ENCODE data around the gene UNC5B. TPM values are rescaled to one million over a fixed set of nuclear protein-coding genes. Genes with fewer than 3 reads are reported as not detected.

UNC5B gene
- total RNA-seq, 2 donors from 2014 or later: not detected

GRCh38 chr10:71230656-71231025, 18.3 kb downstream of the UNC5B start:
- no peak overlapping the region for H3K27ac Mint-ChIP-seq
- no peaks in the 10 kb centered on the region for H3K9me3 Mint-ChIP-seq
- ATAC-seq (no peak), DNase-seq (ENCODE audit: low spot score in 2 of 2) (no peak)
- no peaks in the 10 kb centered on the region for H3K36me3 Mint-ChIP-seq

DNA sequence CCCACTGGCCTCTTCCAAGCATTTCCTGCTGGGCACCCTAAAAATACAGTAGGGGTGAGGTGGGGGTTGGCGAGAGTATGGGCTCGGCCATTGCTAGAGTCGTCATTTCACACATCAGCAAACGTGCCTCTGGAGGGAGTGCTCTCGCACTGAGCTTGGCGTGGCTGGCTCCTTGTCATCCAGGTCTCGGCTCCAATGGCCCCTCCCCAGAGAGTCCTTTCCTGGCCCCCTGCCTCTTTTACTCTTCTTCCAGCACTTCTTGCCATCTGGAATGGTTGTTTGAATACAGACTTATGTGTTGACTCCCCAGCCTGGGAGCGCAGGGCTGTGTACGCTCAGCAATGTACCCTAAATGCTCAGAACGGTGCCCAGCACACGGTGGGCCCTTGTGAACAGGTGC, 18.8 kb downstream of the UNC5B start:
- DNase-seq (ENCODE audit: low spot score in 2 of 2) (no peak), ATAC-seq (no peak)
- Mint-ChIP-seq H3K27ac (no peak overlapping the region), H3K36me3 (no peaks in the 10 kb centered on the region), H3K9me3 (no peaks in the 10 kb centered on the region)

GRCh38 chr10:71232089-71232998, 20.0 kb downstream of the UNC5B start:
- no peak overlapping the region for H3K27ac Mint-ChIP-seq
- no peaks in the 10 kb centered on the region for H3K9me3 Mint-ChIP-seq
- DNase-seq (ENCODE audit: low spot score in 2 of 2) (no peak), ATAC-seq (no peak)
- no peaks in the 10 kb centered on the region for H3K36me3 Mint-ChIP-seq

- no peaks in the 10 kb centered on the region for H3K36me3 Mint-ChIP-seq
- ATAC-seq: no peak
- H3K27ac Mint-ChIP-seq: peak overlapping the region in 1 of 2 donors; percentile 30
These were observed 21.1 kb downstream of the UNC5B start for GRCh38 chr10:71233482-71233892.

GRCh38 chr10:71234004-71234894, 21.9 kb downstream of the UNC5B start:
- H3K27ac Mint-ChIP-seq: peak overlapping the region; percentile 30 to 68
- H3K36me3 Mint-ChIP-seq: no peaks in the 10 kb centered on the region
- DNase-seq (ENCODE audit: low spot score in 2 of 2): no peak
- ATAC-seq: no peak
- no peaks in the 10 kb centered on the region for H3K9me3 Mint-ChIP-seq

More at GRCh38 chr10:71233482-71233892, 21.1 kb downstream of the UNC5B start:
- H3K9me3 Mint-ChIP-seq: no peaks in the 10 kb centered on the region
- DNase-seq (ENCODE audit: low spot score in 2 of 2): no peak

DNA sequence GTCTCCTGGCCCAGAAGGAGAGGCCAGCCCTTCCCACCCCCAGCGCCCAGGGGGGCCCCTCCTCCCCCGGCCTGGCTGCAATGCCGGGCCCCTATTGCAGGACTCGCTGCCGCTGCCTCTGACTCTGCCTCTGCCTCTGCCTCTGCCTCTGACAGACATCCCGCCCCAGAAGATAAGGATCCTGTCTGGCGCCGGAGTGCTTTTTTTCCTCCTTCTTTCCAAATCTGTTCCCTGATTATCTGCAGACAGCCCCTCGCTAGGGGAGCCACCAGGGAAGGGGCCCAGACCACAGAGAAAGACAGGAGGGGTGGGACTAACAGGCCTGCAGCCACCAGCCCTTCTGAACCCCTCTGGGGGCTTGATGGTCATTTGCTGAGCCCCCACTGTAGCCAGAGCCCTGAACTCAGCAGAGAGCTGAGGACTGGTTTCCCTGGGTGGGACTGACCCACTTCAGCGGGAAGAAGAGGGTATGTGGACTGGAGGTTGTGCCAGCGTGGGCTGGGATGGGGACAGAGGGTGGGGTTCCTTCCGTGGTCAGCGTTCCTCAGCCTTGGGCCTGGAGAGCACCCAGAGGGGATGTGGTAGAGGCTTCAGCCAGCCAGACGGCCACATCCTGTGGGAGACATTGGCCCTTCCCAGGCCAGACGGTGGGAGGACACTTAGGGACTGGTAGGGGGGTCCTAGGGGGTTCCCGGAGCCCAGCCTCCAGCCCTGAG, 22.8 kb downstream of the UNC5B start:
- Mint-ChIP-seq H3K36me3 (no peaks in the 10 kb centered on the region), H3K27ac (no peak overlapping the region)
- ATAC-seq: no peak

DNA sequence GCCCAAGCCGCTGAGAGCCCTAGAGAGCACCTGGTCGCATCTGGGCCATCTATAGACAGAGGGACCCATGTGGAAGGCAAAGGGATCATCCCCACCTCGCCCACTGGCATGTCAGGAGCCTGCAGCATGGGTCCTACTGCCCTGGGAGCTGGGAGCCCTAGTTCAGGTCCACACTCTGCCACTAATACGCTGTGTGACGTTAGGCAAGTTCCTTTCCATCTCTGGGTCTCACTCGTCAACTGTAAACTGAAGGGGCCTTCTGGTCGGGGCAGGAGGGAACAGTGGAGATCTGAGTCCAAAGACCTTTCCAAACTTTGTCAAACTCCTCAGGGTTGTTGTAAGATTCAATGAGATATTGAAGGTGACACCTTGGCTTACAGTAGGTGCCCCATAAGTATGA, 23.4 kb downstream of the UNC5B start:
- H3K27ac Mint-ChIP-seq: no peak overlapping the region
- no peak for DNase-seq (ENCODE audit: low spot score in 2 of 2)
- H3K36me3 Mint-ChIP-seq: no peaks in the 10 kb centered on the region
- ATAC-seq: no peak
- no peaks in the 10 kb centered on the region for H3K9me3 Mint-ChIP-seq

More for the DNA sequence above, 22.8 kb downstream of the UNC5B start:
- no peaks in the 10 kb centered on the region for H3K9me3 Mint-ChIP-seq
- no peak for DNase-seq (ENCODE audit: low spot score in 2 of 2)

- H3K36me3 Mint-ChIP-seq: no peaks in the 10 kb centered on the region
- H3K27ac Mint-ChIP-seq: no peak overlapping the region
- H3K9me3 Mint-ChIP-seq: no peaks in the 10 kb centered on the region
- ATAC-seq (no peak), DNase-seq (ENCODE audit: low spot score in 2 of 2) (no peak)
These were observed 23.9 kb downstream of the UNC5B start for GRCh38 chr10:71236286-71236685.

- Mint-ChIP-seq H3K27ac (no peak overlapping the region), H3K9me3 (no peaks in the 10 kb centered on the region), H3K36me3 (no peaks in the 10 kb centered on the region)
- DNase-seq (ENCODE audit: low spot score in 2 of 2): no peak
- ATAC-seq: no peak
These were observed 24.7 kb downstream of the UNC5B start for GRCh38 chr10:71236822-71237682.

GRCh38 chr10:71237843-71238623, 25.7 kb downstream of the UNC5B start:
- H3K27ac Mint-ChIP-seq: no peak overlapping the region
- ATAC-seq (no peak), DNase-seq (ENCODE audit: low spot score in 2 of 2) (no peak)
- no peaks in the 10 kb centered on the region for H3K9me3 Mint-ChIP-seq
- H3K36me3 Mint-ChIP-seq: no peaks in the 10 kb centered on the region

DNA sequence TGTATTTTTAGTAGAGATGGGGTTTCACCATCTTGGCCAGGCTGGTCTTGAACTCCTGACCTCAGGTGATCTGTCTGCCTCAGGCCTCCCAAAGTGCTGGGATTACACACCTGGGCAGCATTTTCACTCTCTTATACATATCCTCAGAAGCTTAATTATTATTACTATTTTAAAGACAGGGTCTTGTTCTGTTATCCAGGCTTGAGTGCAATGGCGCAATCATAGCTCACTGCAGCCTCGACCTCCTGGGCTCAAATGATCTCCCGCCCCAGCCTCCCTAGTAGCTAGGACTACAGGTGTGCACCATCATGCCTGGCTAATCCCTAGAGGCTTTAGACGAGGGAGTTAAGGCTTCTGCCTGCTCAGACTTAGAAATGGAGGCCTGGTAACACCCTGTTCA, 26.3 kb downstream of the UNC5B start:
- H3K9me3 Mint-ChIP-seq: no peaks in the 10 kb centered on the region

DNA sequence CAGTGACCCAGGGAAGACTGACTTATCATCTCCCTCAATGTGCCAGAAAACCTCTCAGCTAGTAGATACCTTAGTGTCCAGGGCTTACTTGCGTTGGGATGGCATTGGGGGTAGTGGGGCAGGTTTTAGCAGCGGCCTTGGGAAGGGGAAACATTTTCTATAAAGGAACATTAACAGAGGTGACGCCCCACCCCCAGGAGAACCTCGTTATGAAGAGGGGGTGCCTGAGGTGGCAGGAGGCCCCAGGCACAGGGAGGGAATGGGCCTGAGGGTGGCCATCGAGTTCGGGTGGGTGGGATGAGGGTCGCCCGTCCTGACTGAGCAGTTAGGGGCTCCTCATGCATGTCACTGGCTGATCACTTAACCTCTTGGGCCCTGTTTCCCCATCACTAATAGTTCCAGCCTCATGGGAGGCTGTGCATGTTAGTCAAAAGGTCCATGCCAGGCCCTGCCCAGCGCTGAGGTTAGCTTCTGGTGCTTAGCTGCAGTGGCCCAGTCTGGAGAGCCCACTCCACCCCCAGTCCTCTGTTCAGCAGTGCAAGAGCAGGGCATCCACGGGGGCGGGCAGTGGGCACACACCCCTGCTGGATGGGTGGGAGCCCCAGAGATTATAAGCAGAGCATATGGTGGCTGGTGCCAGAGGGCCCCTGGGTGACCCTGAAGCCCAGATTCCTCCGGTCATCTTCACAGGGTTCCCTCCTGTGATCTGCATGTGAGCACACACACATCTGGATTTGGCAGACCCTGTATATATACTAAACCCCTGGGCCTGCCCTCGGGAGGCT, 27.0 kb downstream of the UNC5B start:
- H3K36me3 Mint-ChIP-seq: no peaks in the 10 kb centered on the region
- DNase-seq (ENCODE audit: low spot score in 2 of 2) (no peak), ATAC-seq (no peak)
- H3K27ac Mint-ChIP-seq: no peak overlapping the region
- H3K9me3 Mint-ChIP-seq: no peaks in the 10 kb centered on the region

More for the DNA sequence above, 26.3 kb downstream of the UNC5B start:
- ATAC-seq (no peak), DNase-seq (ENCODE audit: low spot score in 2 of 2) (no peak)
- H3K27ac Mint-ChIP-seq: no peak overlapping the region
- no peaks in the 10 kb centered on the region for H3K36me3 Mint-ChIP-seq

GRCh38 chr10:71239946-71240795, 27.8 kb downstream of the UNC5B start:
- ATAC-seq (no peak), DNase-seq (ENCODE audit: low spot score in 2 of 2) (no peak)
- no peaks in the 10 kb centered on the region for H3K36me3 Mint-ChIP-seq
- H3K27ac Mint-ChIP-seq: no peak overlapping the region
- no peaks in the 10 kb centered on the region for H3K9me3 Mint-ChIP-seq

Measured in activated naive CD4-positive, alpha-beta T cell treated with anti-CD3 and anti-CD28 coated beads, Interleukin-2, amount 50 U/mL, for 72 hours (primary cell).